MG63 (cell line): ENCODE results near the gene ZFP57. TPM values are rescaled to one million over a fixed set of nuclear protein-coding genes. Genes with fewer than 3 reads are reported as not detected.

Source experiments
- total RNA-seq: library from RNA; depleted of rRNA; stranded (reverse); fragments of >200 nt; shearing (Covaris generic); gene quantifications from 2 replicates; pipeline ENCODE4 v1.2.3, GENCODE V29; 2014; ENCODE audit warnings: low replicate concordance; rRNA removed

The ZFP57 gene
- total RNA-seq, 1 experiment from 2014 or later: not detected

Other genes with a start within 250 kb of the ZFP57 start
- gene OR10C1, start 241.8 kb downstream of the ZFP57 start, total RNA-seq: not detected in 2 replicates
- gene OR11A1, start 224.1 kb downstream of the ZFP57 start, total RNA-seq: not detected in 2 replicates
- gene OR2H1, start 224.0 kb downstream of the ZFP57 start, total RNA-seq: not detected in 2 replicates
- gene MAS1L, start 193.2 kb downstream of the ZFP57 start, total RNA-seq: not detected in 2 replicates
- gene UBD, start 121.4 kb downstream of the ZFP57 start, total RNA-seq: not detected in 2 replicates
- gene OR2H2, start 96.0 kb downstream of the ZFP57 start, total RNA-seq: not detected in 2 replicates
- gene GABBR1, start 48.0 kb downstream of the ZFP57 start, total RNA-seq: 1.9 and 3.7 TPM in 2 replicates
- gene MOG, start 24.1 kb downstream of the ZFP57 start, total RNA-seq: not detected in 2 replicates
- 8.0 and 12.9 TPM in 2 replicates for gene HLA-F, start 42.3 kb upstream of the ZFP57 start, total RNA-seq
- gene HLA-G, start 146.7 kb upstream of the ZFP57 start, total RNA-seq: not detected in 2 replicates